Type B pancreatic cell (in vitro differentiated cells): ENCODE data around the gene NLGN1. TPM values are rescaled to one million over a fixed set of nuclear protein-coding genes. Genes with fewer than 3 reads are reported as not detected.

Source experiments
- DNase-seq: peaks from one replicate; pipeline ENCODE4 v3.0.0; 2021; ENCODE audit warnings: mixed read lengths; ENCODE audit not compliant: unreplicated experiment; ENCODE audit errors: extremely low spot score
- H3K27ac Mint-ChIP-seq: 2 replicates; pipeline ENCODE4 v1.8.0; 2021; ENCODE audit warnings: mild to moderate bottlenecking, mixed read lengths
- H3K27me3 Mint-ChIP-seq: 2 replicates; pipeline ENCODE4 v1.8.0; 2021; ENCODE audit warnings: mixed read lengths
- H3K36me3 Mint-ChIP-seq: 2 replicates; pipeline ENCODE4 v1.8.0; 2021; ENCODE audit warnings: mixed read lengths
- H3K4me1 Mint-ChIP-seq: one replicate; pipeline ENCODE4 v1.8.0; 2021; ENCODE audit warnings: mixed read lengths; ENCODE audit not compliant: unreplicated experiment
- H3K4me3 Mint-ChIP-seq: 2 replicates; pipeline ENCODE4 v1.8.0; 2021; ENCODE audit warnings: mild to moderate bottlenecking, mixed read lengths
- H3K9me3 Mint-ChIP-seq: 2 replicates; pipeline ENCODE4 v1.8.0; 2021; ENCODE audit warnings: mixed read lengths
- total RNA-seq: library from RNA; stranded (reverse); gene quantifications from 2 replicates; pipeline ENCODE4 v1.2.1, GENCODE V29; 2021; ENCODE audit warnings: low replicate concordance
- TF ChIP-seq, protein P1 (sequence below): fragments of 200-600 bp; sonication (generic); conservative IDR thresholded peaks from 2 replicates; pipeline ENCODE4 v1.5.0; 2021; ENCODE audit warnings: antibody characterized with exemption, mild to moderate bottlenecking

The NLGN1 gene
- total RNA-seq, 1 donor from 2014 or later = 12.6 TPM

DNA sequence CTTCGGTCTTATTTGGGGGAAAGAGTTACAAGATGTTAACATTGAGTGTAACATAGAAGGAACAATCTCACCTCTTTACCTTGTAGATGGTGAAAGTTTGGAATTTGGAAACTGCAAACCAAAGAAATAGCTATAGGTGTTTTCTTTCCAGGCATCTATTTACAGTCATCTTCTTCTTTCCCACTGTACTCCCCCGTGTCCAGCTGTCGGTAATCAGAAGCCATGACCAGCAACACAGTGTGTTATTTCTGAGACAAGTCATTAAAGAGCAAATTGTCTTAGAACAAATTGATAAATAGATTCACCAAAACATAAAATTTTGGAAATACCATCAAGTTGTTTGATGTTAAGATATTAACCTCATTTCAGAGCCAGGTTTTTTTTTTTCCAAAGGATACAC lies 871.0 kb downstream of the NLGN1 start:
- Mint-ChIP-seq H3K4me3 (no peak overlapping the region), H3K36me3 (no peaks in the 10 kb centered on the region), H3K27me3 (no peaks in the 10 kb centered on the region), H3K27ac (no peak overlapping the region), H3K9me3 (no peaks in the 10 kb centered on the region), H3K4me1 (no peaks in the 10 kb centered on the region)
- DNase-seq = no peak
- TF ChIP-seq, protein P1, sequence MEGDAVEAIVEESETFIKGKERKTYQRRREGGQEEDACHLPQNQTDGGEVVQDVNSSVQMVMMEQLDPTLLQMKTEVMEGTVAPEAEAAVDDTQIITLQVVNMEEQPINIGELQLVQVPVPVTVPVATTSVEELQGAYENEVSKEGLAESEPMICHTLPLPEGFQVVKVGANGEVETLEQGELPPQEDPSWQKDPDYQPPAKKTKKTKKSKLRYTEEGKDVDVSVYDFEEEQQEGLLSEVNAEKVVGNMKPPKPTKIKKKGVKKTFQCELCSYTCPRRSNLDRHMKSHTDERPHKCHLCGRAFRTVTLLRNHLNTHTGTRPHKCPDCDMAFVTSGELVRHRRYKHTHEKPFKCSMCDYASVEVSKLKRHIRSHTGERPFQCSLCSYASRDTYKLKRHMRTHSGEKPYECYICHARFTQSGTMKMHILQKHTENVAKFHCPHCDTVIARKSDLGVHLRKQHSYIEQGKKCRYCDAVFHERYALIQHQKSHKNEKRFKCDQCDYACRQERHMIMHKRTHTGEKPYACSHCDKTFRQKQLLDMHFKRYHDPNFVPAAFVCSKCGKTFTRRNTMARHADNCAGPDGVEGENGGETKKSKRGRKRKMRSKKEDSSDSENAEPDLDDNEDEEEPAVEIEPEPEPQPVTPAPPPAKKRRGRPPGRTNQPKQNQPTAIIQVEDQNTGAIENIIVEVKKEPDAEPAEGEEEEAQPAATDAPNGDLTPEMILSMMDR = no peak

DNA sequence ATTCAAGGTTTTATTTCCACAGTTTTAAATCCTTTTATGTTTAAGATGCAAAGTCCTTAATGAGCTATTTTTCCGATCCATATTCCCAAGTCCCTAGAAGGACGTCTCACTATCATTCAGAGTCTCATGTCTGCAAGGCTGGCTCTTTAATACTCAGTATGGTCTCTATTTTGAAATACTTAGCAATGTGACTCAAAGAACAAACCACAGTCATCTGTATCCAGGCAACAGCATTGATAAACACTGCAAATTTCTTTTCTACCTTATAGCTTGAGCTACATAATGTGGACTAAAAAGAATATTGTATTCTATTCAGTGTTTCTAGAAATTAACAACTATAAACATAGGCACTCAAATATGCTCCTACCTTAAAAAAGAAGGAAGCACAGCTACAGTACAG lies 873.3 kb downstream of the NLGN1 start:
- H3K4me3 Mint-ChIP-seq = no peak overlapping the region
- TF ChIP-seq, protein P1 = no peak
- no peak for DNase-seq
- no peaks in the 10 kb centered on the region for H3K36me3 Mint-ChIP-seq
- H3K27ac Mint-ChIP-seq = no peak overlapping the region
- H3K9me3 Mint-ChIP-seq = no peaks in the 10 kb centered on the region
- H3K4me1 Mint-ChIP-seq = no peaks in the 10 kb centered on the region
- no peaks in the 10 kb centered on the region for H3K27me3 Mint-ChIP-seq

DNA sequence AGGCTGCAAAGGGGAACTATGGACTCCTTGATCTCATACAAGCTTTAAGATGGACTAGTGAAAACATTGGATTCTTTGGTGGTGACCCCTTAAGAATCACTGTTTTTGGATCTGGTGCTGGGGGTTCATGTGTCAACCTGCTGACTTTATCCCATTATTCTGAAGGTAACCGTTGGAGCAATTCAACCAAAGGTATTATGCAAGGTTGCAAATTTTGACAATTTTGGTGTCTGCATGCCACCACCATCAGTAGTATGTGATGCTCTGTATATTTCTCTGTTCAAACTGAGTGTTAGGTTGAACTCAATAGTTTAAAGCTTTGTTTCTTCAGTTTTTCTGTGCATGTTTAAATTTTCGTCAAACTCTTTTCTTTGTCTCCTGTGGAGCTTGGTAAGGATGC lies 877.8 kb downstream of the NLGN1 start:
- Mint-ChIP-seq H3K27ac (no peak overlapping the region), H3K4me3 (no peak overlapping the region), H3K4me1 (no peaks in the 10 kb centered on the region), H3K27me3 (no peaks in the 10 kb centered on the region), H3K36me3 (no peaks in the 10 kb centered on the region), H3K9me3 (peaks cover 9% of the 10 kb centered on the region)
- TF ChIP-seq, protein P1 = no peak
- DNase-seq = no peak

DNA sequence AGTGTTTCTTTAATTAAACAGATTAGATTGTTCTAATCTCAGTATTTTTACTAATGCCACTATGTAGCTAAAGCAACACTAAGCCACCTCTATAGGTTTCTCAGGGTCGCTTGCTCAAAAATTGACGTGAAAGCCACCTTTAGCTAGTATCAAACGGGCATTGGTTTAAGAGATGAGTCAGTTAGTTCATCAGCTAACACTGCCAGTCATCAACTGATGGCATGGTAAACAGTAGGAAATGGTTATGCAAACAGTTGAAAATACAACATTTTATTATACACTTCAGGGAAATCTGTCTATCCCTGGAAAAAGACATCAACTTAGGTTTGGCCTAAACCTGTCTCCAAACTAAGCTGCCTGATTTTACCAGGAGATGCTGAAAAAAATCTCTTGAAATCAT lies 879.3 kb downstream of the NLGN1 start:
- Mint-ChIP-seq H3K27me3 (no peaks in the 10 kb centered on the region), H3K9me3 (peaks cover 9% of the 10 kb centered on the region), H3K4me3 (no peak overlapping the region), H3K4me1 (no peaks in the 10 kb centered on the region), H3K36me3 (peaks cover 4% of the 10 kb centered on the region), H3K27ac (no peak overlapping the region)
- TF ChIP-seq, protein P1 = no peak
- no peak for DNase-seq

DNA sequence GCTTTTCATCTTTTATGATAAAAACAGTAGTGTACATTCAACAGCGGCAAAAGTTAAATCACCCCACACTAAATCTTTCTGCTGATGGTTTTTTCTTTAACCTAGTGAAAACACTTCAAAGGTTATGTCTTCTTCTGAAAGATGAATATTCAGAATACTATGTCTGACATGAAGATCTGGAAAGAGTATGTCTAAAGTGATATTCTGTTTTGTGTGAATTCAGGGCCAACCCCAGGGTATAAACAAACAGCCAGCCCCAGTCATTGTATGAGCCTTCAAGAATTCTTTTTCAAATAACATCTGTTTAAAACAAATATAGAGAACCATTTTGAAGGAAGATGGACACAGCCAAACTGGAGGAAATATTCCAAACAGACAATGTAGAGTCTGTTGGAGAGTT lies 880.5 kb downstream of the NLGN1 start:
- DNase-seq = no peak
- Mint-ChIP-seq H3K4me1 (no peaks in the 10 kb centered on the region), H3K4me3 (no peak overlapping the region), H3K36me3 (peaks cover 4% of the 10 kb centered on the region), H3K27ac (no peak overlapping the region), H3K27me3 (no peaks in the 10 kb centered on the region), H3K9me3 (peaks cover 9% of the 10 kb centered on the region)
- TF ChIP-seq, protein P1 = no peak

DNA sequence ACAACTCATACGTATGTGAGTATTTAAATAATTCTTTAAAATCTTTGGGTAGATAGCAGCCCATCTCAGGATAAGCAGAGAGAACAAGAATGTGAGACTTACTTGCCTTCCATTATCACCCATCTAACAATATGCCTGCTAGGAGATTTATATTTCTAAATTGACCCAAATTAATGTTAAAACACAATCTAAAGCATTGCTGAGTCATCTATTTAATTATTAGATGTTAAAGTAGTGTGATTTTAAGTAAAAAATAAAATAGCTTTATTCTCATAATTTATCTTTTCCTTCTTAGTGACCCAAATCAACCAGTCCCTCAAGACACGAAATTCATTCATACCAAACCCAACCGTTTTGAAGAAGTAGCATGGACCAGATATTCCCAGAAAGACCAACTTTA lies 882.6 kb downstream of the NLGN1 start:
- H3K27me3 Mint-ChIP-seq = no peaks in the 10 kb centered on the region
- H3K4me3 Mint-ChIP-seq = no peak overlapping the region
- peaks cover 4% of the 10 kb centered on the region for H3K36me3 Mint-ChIP-seq
- no peaks in the 10 kb centered on the region for H3K4me1 Mint-ChIP-seq
- H3K9me3 Mint-ChIP-seq = peaks cover 9% of the 10 kb centered on the region
- TF ChIP-seq, protein P1 = no peak
- H3K27ac Mint-ChIP-seq = no peak overlapping the region
- no peak for DNase-seq
